GM21717 (cell line): ENCODE results near the gene GOLGA3.
"Not testable (repeated sequence)": the region's sequence is repeated elsewhere in the genome, so short reads cannot be mapped to it uniquely, and the experiment has no call there.

Source experiments
- ATAC-seq: cut with Tn5 transposase; IDR thresholded peaks from one replicate; pipeline ENCODE4 v1.9.1; 2021; ENCODE audit warnings: mild to moderate bottlenecking, moderate library complexity; ENCODE audit not compliant: unreplicated experiment

Gene GOLGA3

GRCh38 chr12:132754160-132754932 is 74.3 kb downstream of the GOLGA3 start:
- ATAC-seq: no peak

- ATAC-seq: not testable (repeated sequence)
Measured at GRCh38 chr12:132753670-132754069, 75.0 kb downstream of the GOLGA3 start.

- no peak for ATAC-seq
Measured at GRCh38 chr12:132748319-132748718, 80.3 kb downstream of the GOLGA3 start.

GRCh38 chr12:132747896-132748295 is 80.8 kb downstream of the GOLGA3 start:
- no peak for ATAC-seq

GRCh38 chr12:132747395-132747794 is 81.3 kb downstream of the GOLGA3 start:
- no peak for ATAC-seq

- ATAC-seq: no peak
Measured at GRCh38 chr12:132746613-132747012, 82.1 kb downstream of the GOLGA3 start.

- no peak for ATAC-seq
Measured at GRCh38 chr12:132743831-132744230, 84.8 kb downstream of the GOLGA3 start.

- no peak for ATAC-seq
Measured at GRCh38 chr12:132741620-132742019, 87.0 kb downstream of the GOLGA3 start.

GRCh38 chr12:132740652-132741051 is 88.0 kb downstream of the GOLGA3 start:
- ATAC-seq: no peak

- ATAC-seq: no peak
Measured at GRCh38 chr12:132740313-132740646, 88.4 kb downstream of the GOLGA3 start.

GRCh38 chr12:132739600-132740312 is 88.9 kb downstream of the GOLGA3 start:
- no peak for ATAC-seq

- no peak for ATAC-seq
Measured at GRCh38 chr12:132736913-132737312, 91.8 kb downstream of the GOLGA3 start.

- no peak for ATAC-seq
Measured at GRCh38 chr12:132736378-132736777, 92.3 kb downstream of the GOLGA3 start.

- ATAC-seq: no peak
Measured at GRCh38 chr12:132735496-132735895, 93.2 kb downstream of the GOLGA3 start.

GRCh38 chr12:132734206-132734605 is 94.5 kb downstream of the GOLGA3 start:
- no peak for ATAC-seq

GRCh38 chr12:132731574-132731973 is 97.1 kb downstream of the GOLGA3 start:
- no peak for ATAC-seq

- no peak for ATAC-seq
Measured at GRCh38 chr12:132730353-132730752, 98.3 kb downstream of the GOLGA3 start.

- ATAC-seq: no peak
Measured at GRCh38 chr12:132729541-132730320, 98.9 kb downstream of the GOLGA3 start.

GRCh38 chr12:132728502-132728901 is 100.2 kb downstream of the GOLGA3 start:
- no peak for ATAC-seq

GRCh38 chr12:132727091-132727794 is 101.4 kb downstream of the GOLGA3 start:
- no peak for ATAC-seq

GRCh38 chr12:132726386-132726785 is 102.3 kb downstream of the GOLGA3 start:
- ATAC-seq: no peak
